Measurements from ENCODE around the gene GAL3ST3. TPM values are rescaled to one million over a fixed set of nuclear protein-coding genes. Genes with fewer than 3 reads are reported as not detected.

The GAL3ST3 gene
- total and polyA plus RNA-seq, 2 of the 8 experiments (the other 6 are each of a cell fraction or from before 2014, with no cell fraction given), result 21.1 to 21.4 TPM

DNA sequence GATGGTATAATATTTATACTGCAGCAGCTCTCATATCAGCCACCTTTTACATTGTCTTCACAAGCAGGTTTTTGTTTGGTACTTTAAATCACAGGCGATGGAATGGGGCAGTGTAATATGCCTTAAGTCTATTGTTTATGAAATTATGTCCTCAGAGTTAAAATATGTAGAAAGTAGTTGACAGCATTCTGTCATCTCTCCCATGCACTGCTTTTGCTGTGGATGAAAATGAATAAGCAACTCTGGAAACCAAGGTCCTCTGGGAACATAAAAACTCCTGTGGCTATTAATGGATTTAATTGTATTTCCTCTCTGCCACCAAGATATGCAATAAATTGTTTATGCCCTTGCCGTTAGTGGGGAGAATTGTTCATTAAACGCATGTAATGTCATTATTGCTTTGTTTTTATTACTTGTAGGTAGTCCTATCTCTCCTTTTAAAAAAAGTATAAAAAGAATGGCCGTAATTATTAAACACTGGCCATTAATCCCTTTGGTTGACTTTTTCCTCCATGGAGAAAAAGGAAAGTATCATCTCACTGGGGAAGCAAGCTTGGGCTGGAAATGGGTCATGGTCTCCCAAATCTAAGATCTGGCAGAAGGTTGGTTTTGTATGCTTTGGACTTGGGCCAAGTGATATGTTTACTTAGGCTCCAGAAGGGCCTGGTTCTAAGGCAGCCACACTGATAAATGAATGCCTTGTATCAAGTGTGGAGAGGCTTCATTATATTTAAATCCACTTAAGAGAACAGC is 34.2 kb upstream of the GAL3ST3 start:
- Histone ChIP-seq H3K4ac (replicated peaks; ENCODE audit: insufficient read length, low read depth, low read length) (no peak overlapping the region), H2BK12ac (ENCODE audit: low read depth, low read length) (no peak overlapping the region), H3K27ac (ENCODE audit: low read depth, low read length) (no peak overlapping the region), H4K20me1 (replicated peaks in 1 of 2; ENCODE audit: control insufficient read depth in 1 of 2, insufficient read depth in 2 of 2, low read length in 2 of 2) (no peaks in the 10 kb centered on the region), H4K91ac (replicated peaks; ENCODE audit: insufficient read length, low read length) (no peak overlapping the region), H4K8ac (ENCODE audit: extremely low read depth, insufficient read depth, low read length) (no peak overlapping the region), H3K79me1 (ENCODE audit: low read depth, low read length) (peaks cover 3% of the 10 kb centered on the region), H3K9me3 (ENCODE audit: insufficient read depth in 2 of 2, low read depth in 1 of 2, low read length in 1 of 2) (no peaks in the 10 kb centered on the region), H3K14ac (ENCODE audit: insufficient read length) (no peak overlapping the region), H2AFZ (ENCODE audit: low read length) (no peak overlapping the region), H3K4me1 (replicated peaks in 1 of 4; ENCODE audit: control insufficient read depth in 3 of 4, insufficient read depth in 4 of 4, low read length in 3 of 4) (peaks cover 0 to 3% (median under 1%) of the 10 kb centered on the region in 4 experiments; a peak in 1 of 7 replicates), H2BK15ac (ENCODE audit: low read length) (no peak overlapping the region), H3K36me3 (ENCODE audit: control insufficient read depth in 2 of 4, insufficient read depth in 4 of 4, low read length in 3 of 4) (no peaks in the 10 kb centered on the region), H2BK5ac (ENCODE audit: low read depth, low read length) (no peak overlapping the region), H3K4me2 (ENCODE audit: insufficient read depth in 1 of 2, low read depth in 2 of 2, low read length in 2 of 2) (no peak overlapping the region), H3K23ac (ENCODE audit: insufficient read length) (no peak overlapping the region), H3K27me3 (replicated peaks in 1 of 4; ENCODE audit: control insufficient read depth in 3 of 4, extremely low read depth in 1 of 4, insufficient read depth in 3 of 4, low read length in 3 of 4) (no peaks in the 10 kb centered on the region), H2BK120ac (replicated peaks; ENCODE audit: low read depth, low read length) (no peak overlapping the region), H3K4me3 (ENCODE audit: extremely low read depth in 1 of 4, insufficient read depth in 2 of 4, low read depth in 3 of 4, low read length in 4 of 4) (no peak overlapping the region), H3K23me2 (ENCODE audit: low read depth, low read length) (no peaks in the 10 kb centered on the region; the same call in 1 of the 2 replicates), H3K79me2 (ENCODE audit: control insufficient read depth in 1 of 2, insufficient read depth in 2 of 2, low read length in 2 of 2) (no peaks in the 10 kb centered on the region; a peak in 1 of 4 replicates), H2BK20ac (ENCODE audit: low read length) (no peak overlapping the region), H4K5ac (ENCODE audit: insufficient read length, low read depth, low read length) (no peak overlapping the region), H3K9ac (replicated peaks in 1 of 4; ENCODE audit: extremely low read depth in 1 of 4, low read depth in 3 of 4, low read length in 3 of 4) (no peak overlapping the region), H3K18ac (ENCODE audit: extremely low read depth, low read length) (no peak overlapping the region), H3K56ac (replicated peaks; ENCODE audit: insufficient read length, low read depth, low read length) (no peak overlapping the region), H2AK5ac (ENCODE audit: low read depth, low read length) (no peak overlapping the region)
- WGBS, 2 experiments (ENCODE audit: extremely low coverage in 1 of 2, insufficient coverage in 1 of 2, insufficient read length in 1 of 2, insufficient replicate concordance in 2 of 2, low coverage in 1 of 2, low lambda C conversion rate in 2 of 2, missing lambda C conversion rate in 1 of 2), result 87% methylated on average over 4 of the region's 4 CpGs; no CpG with 5 or more reads in 1 of the 2 experiments
- FAIRE-seq (no peak), DNase-seq (ENCODE audit: low read depth in 1 of 2, low spot score in 2 of 2) (no peak)
- ChIA-PET CTCF (ENCODE audit: partially characterized antibody) (interaction anchor here (0.9 to 1.9 kb wide), 3 partner anchors 15 to 52 kb away, joined by 3 to 7 read pairs (median 4); no protein-coding TSS in a partner anchor), POLR2A (ENCODE audit: partially characterized antibody) (interaction anchor here (2.4 kb wide), 1 partner anchor 12 kb away, joined by 9 read pairs; the partner anchor contains the start of gene PACS1)
- TF ChIP-seq CBX5 (IDR thresholded peaks at IDR 0.05; ENCODE audit: low read depth, low read length), result no peak
- no peak for TF ChIP-seq TEAD4 (IDR thresholded peaks at IDR 0.05; ENCODE audit: low read depth, low read length)
- no peak for TF ChIP-seq RBBP5 (IDR thresholded peaks at IDR 0.05; ENCODE audit: borderline replicate concordance, low read depth, low read length)
- no peak for TF ChIP-seq BACH1 (IDR thresholded peaks at IDR 0.05; ENCODE audit: low read length)
- TF ChIP-seq RAD21 (IDR thresholded peaks at IDR 0.05 in 1 of 2, conservative IDR thresholded peaks at IDR 0.05 in 1 of 2; ENCODE audit: low read depth in 2 of 2, low read length in 2 of 2), result no peak
- TF ChIP-seq RXRA (IDR thresholded peaks at IDR 0.05; ENCODE audit: insufficient read depth, low read depth, low read length), result no peak
- no peak for TF ChIP-seq TAF7 (optimal IDR thresholded peaks at IDR 0.05; ENCODE audit: borderline replicate concordance, low read depth, low read length)

Measured in H1 (cell line).